ENCODE measurements around the gene HEPHL1.

HEPHL1 gene

DNA sequence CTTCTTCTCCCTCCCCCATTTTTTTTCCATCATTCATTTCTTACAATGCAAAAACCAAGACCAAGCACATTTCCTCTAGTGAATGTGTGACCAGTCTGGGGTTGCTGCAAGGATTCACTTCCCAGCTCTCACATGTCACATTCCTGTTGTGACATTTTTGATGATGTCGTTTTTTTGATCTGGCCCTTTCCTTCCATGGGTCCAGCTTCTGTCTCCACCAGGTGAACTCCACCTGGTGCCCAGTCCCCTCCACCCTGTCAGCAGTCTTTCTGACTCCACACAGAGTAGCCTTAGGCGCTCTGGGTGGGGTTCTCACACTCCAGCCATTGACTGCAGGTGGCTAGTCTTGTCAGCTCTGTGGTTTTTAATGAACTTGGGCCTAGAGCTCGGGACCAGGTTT is 123.1 kb downstream of the HEPHL1 start:
- H3K36me3 ChIP-seq (ENCODE audit: insufficient read depth, low read length), result no peaks in the 10 kb centered on the region
- H3K4me2 ChIP-seq (ENCODE audit: low read length), result no peak overlapping the region
- no peaks in the 10 kb centered on the region for H3K9me3 ChIP-seq (replicated peaks; ENCODE audit: low read length)
- no peaks in the 10 kb centered on the region for H3K27me3 ChIP-seq (ENCODE audit: control insufficient read depth, insufficient read depth, low read length)
- H3K4me3 ChIP-seq (ENCODE audit: low read length), result no peak overlapping the region
- no peak overlapping the region for H3K9ac ChIP-seq (ENCODE audit: low read depth, low read length)
- H3K4me1 ChIP-seq (ENCODE audit: control insufficient read depth, insufficient read depth, low read length), result peaks cover 35% of the 10 kb centered on the region

DNA sequence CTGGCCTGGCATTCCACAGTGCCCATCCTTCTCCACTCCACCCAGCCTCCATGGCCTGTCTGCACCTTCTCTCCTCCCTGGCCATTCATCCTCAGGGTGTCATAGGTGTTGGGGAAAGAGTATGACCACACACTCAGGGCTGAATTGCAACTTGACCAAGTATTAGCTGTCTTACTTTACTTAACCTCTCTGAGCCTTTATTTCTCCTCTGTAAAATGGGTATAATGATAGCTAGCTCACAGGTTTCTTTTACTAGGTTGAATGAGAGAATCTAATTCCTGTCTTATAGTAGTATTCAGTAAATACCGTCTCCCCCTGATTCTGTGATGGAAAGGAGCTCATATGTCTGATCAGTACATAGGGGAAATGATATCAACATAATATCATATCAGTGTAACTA is 123.5 kb downstream of the HEPHL1 start:
- Histone ChIP-seq H3K36me3 (ENCODE audit: insufficient read depth, low read length) (no peaks in the 10 kb centered on the region), H3K4me1 (ENCODE audit: control insufficient read depth, insufficient read depth, low read length) (peaks cover 40% of the 10 kb centered on the region), H3K9me3 (replicated peaks; ENCODE audit: low read length) (no peaks in the 10 kb centered on the region), H3K27me3 (ENCODE audit: control insufficient read depth, insufficient read depth, low read length) (no peaks in the 10 kb centered on the region), H3K9ac (ENCODE audit: low read depth, low read length) (no peak overlapping the region), H3K4me2 (ENCODE audit: low read length) (no peak overlapping the region), H3K4me3 (ENCODE audit: low read length) (no peak overlapping the region)

DNA sequence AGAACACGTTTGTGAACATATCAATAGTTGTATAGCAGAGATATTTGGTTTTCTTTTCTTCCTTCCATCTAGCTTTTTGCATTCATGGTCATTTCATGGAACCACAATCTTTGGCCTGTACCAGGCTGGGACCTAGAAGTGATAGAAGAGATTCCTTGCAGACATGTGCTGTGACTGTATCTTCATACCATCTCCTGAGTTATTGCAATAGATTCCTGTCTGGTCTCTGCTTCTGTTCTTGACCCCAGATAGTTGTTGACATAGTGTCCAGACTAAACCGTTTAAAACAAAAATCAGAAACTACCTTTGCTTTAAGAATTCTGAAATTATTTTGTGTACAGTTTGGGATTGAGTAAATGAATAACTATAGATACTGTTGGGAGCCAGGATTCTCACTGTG is 124.3 kb downstream of the HEPHL1 start:
- no peak overlapping the region for H3K4me2 ChIP-seq (ENCODE audit: low read length)
- H3K4me3 ChIP-seq (ENCODE audit: low read length), result no peak overlapping the region
- H3K9me3 ChIP-seq (replicated peaks; ENCODE audit: low read length), result no peaks in the 10 kb centered on the region
- no peaks in the 10 kb centered on the region for H3K27me3 ChIP-seq (ENCODE audit: control insufficient read depth, insufficient read depth, low read length)
- peaks cover 47% of the 10 kb centered on the region for H3K4me1 ChIP-seq (ENCODE audit: control insufficient read depth, insufficient read depth, low read length)
- H3K36me3 ChIP-seq (ENCODE audit: insufficient read depth, low read length), result no peaks in the 10 kb centered on the region
- H3K9ac ChIP-seq (ENCODE audit: low read depth, low read length), result no peak overlapping the region

DNA sequence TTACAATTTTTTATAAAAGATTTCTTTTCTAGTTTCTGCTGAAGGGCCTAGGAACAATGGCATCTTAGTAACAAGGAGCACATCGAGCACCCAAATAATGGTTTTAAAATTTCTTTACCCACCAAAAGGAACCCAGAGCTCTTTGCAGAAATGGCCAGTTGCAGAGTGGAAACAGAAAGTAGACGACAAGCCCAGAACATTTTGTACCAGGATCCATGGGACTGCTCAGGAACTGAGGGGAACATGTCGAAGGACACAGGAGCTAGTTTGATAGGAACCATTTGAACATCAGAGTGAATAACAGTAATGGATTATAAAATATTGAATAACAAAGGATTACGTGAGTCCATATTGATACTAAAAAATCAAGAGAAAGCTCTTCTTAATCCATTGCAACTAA is 124.8 kb downstream of the HEPHL1 start:
- Histone ChIP-seq H3K4me2 (ENCODE audit: low read length) (no peak overlapping the region), H3K36me3 (ENCODE audit: insufficient read depth, low read length) (no peaks in the 10 kb centered on the region), H3K4me3 (ENCODE audit: low read length) (no peak overlapping the region), H3K4me1 (ENCODE audit: control insufficient read depth, insufficient read depth, low read length) (peaks cover 49% of the 10 kb centered on the region), H3K9me3 (replicated peaks; ENCODE audit: low read length) (no peaks in the 10 kb centered on the region), H3K9ac (ENCODE audit: low read depth, low read length) (no peak overlapping the region), H3K27me3 (ENCODE audit: control insufficient read depth, insufficient read depth, low read length) (no peaks in the 10 kb centered on the region)

DNA sequence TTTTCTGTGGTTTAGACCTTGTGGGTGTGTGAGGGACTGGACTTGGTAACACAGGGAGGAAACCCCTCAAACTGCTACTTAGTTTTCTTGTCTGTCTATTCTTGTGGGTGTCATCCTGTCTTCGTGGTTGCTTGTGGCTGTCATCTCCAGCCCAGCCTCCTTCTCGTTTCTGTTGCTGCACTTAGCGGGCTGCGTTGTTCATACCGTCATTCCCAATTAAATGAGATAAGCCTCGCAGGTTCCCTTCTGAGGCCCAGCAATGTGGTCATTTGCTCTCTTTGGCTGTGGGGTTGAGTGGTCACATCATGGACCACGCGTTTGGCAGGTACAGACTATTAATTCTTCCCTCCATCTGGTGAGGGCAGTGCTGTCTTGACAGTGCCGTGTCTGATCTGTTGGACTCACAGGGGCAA is 126.3 kb downstream of the HEPHL1 start:
- H3K9ac ChIP-seq (ENCODE audit: low read depth, low read length), result no peak overlapping the region
- H3K27me3 ChIP-seq (ENCODE audit: control insufficient read depth, insufficient read depth, low read length), result no peaks in the 10 kb centered on the region
- peaks cover 48% of the 10 kb centered on the region for H3K4me1 ChIP-seq (ENCODE audit: control insufficient read depth, insufficient read depth, low read length)
- H3K4me3 ChIP-seq (ENCODE audit: low read length), result no peak overlapping the region
- no peak overlapping the region for H3K4me2 ChIP-seq (ENCODE audit: low read length)
- H3K9me3 ChIP-seq (replicated peaks; ENCODE audit: low read length), result no peaks in the 10 kb centered on the region
- H3K36me3 ChIP-seq (ENCODE audit: insufficient read depth, low read length), result no peaks in the 10 kb centered on the region

DNA sequence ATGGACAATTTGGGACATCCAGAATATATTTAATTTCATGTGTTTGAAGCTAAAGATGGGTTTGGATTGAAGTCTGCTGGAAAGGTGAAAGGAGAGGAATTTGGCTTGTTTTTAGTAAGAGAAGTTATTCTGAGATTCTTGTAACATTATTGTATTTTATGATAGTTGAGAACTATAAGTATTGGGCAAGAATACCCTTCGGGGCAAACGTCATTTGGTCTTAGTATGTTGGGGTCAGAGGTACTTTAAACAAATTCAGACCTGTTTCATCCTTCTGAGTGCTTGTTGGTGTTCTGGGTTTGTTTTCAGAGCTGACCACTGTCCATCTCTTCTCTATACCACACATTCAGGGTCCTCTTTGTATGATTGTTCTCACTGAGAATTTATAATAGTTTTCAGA is 127.0 kb downstream of the HEPHL1 start:
- Histone ChIP-seq H3K4me1 (ENCODE audit: control insufficient read depth, insufficient read depth, low read length) (peaks cover 47% of the 10 kb centered on the region), H3K9me3 (replicated peaks; ENCODE audit: low read length) (no peaks in the 10 kb centered on the region), H3K27me3 (ENCODE audit: control insufficient read depth, insufficient read depth, low read length) (no peaks in the 10 kb centered on the region), H3K4me3 (ENCODE audit: low read length) (no peak overlapping the region), H3K9ac (ENCODE audit: low read depth, low read length) (no peak overlapping the region), H3K36me3 (ENCODE audit: insufficient read depth, low read length) (no peaks in the 10 kb centered on the region), H3K4me2 (ENCODE audit: low read length) (no peak overlapping the region)

DNA sequence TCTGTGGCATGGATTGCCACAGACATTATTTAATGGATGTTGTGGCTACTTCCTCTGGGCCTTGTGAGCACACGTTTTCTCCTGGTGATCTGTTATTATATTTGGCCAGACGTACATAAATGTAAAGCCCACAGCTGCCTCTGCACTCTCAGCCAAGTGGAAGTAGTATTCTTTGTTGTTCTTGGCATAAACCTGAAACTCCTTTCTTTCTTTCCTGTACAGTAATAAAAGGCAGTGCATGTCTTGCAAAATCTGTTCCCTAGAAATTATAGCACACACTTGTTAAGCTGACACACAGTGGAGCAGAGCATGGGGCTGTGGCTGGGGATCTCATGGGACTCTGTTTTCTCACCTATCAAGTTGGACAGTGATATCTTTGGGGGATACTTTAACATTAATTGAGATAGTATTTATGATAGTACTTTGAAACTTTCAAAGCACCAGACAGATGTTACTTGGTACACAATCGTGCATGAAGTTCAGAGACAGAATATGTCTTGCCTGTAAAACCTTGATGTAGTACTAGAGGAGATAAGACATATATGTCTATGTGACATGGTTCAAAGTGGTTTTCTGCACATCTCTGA is 128.4 kb downstream of the HEPHL1 start:
- Histone ChIP-seq H3K36me3 (ENCODE audit: insufficient read depth, low read length) (no peaks in the 10 kb centered on the region), H3K27me3 (ENCODE audit: control insufficient read depth, insufficient read depth, low read length) (no peaks in the 10 kb centered on the region), H3K9me3 (replicated peaks; ENCODE audit: low read length) (no peaks in the 10 kb centered on the region), H3K4me1 (ENCODE audit: control insufficient read depth, insufficient read depth, low read length) (peaks cover 45% of the 10 kb centered on the region), H3K4me3 (ENCODE audit: low read length) (no peak overlapping the region), H3K9ac (ENCODE audit: low read depth, low read length) (no peak overlapping the region), H3K4me2 (ENCODE audit: low read length) (peak overlapping the region; percentile 9)

DNA sequence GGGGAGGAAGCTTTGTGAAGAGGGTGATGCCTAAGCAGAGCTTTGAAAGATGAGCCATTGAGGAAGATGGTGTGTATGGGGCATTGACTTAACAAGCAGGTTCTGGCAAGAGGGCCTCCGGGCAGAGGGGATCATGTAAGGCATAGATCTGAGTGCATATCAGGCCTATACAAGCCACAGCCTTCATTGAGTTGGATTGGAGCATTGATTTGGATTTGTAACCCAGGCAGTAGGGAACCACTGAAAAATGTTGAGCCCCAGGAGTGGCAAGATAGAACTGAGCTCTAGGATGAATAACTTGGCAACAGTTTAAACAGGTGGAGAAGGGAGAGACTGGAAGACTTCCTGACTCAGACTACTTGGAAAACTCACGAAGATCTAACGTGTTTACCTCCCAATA is 128.9 kb downstream of the HEPHL1 start:
- H3K27me3 ChIP-seq (ENCODE audit: control insufficient read depth, insufficient read depth, low read length), result no peaks in the 10 kb centered on the region
- H3K9me3 ChIP-seq (replicated peaks; ENCODE audit: low read length), result no peaks in the 10 kb centered on the region
- H3K4me1 ChIP-seq (ENCODE audit: control insufficient read depth, insufficient read depth, low read length), result peaks cover 45% of the 10 kb centered on the region
- H3K36me3 ChIP-seq (ENCODE audit: insufficient read depth, low read length), result no peaks in the 10 kb centered on the region
- H3K4me3 ChIP-seq (ENCODE audit: low read length), result no peak overlapping the region
- peak overlapping the region; percentile 9 for H3K4me2 ChIP-seq (ENCODE audit: low read length)
- no peak overlapping the region for H3K9ac ChIP-seq (ENCODE audit: low read depth, low read length)

DNA sequence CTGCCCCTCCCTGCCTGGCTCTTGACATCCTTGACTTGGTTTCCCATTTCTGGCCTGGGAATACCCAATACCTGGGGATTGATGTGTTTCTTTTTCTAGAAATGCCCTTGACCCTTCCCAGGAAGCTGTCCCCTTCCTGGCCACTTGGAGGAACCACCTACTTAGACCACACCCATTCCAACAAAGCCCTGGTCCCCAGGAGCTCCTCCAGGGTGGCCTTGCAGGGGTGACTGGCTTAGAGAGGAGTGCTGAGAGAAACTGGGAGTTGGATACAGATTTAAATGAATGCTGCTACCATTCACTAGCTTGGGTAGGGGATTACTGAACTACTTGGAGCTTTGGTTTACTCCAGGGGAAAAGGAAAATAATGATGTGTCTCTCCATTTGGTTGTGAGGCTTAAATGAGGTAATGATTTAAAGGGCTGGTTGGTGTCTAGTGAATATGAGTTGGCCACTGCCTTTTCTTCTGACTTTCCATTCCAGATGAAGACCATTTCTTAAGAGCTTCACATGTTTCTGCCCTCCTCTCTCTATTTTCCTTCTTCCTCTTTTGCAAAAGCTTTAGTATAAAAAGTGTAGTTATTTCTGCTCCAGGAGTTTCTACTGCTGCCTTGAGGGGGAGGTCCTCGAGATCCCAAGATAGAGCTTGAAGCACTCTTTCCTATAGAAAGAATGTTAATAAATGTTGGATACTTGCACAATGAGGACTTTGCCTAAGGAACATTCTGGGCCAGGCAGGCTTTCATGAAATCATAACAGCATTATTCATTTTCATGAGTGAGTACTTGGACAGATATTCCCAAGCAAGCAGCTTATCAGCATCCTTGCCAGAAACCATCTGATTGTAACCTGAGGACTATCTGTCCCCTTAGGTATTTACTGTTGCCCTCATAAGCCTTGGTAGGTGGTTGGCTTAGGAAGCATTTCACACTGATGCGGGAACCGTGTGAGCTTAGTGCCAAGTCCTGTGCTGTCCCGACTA is 129.8 kb downstream of the HEPHL1 start:
- Histone ChIP-seq H3K4me3 (ENCODE audit: low read length) (no peak overlapping the region), H3K9me3 (replicated peaks; ENCODE audit: low read length) (no peaks in the 10 kb centered on the region), H3K4me1 (ENCODE audit: control insufficient read depth, insufficient read depth, low read length) (peaks cover 45% of the 10 kb centered on the region), H3K4me2 (ENCODE audit: low read length) (no peak overlapping the region), H3K36me3 (ENCODE audit: insufficient read depth, low read length) (no peaks in the 10 kb centered on the region), H3K9ac (ENCODE audit: low read depth, low read length) (no peak overlapping the region), H3K27me3 (ENCODE audit: control insufficient read depth, insufficient read depth, low read length) (no peaks in the 10 kb centered on the region)

DNA sequence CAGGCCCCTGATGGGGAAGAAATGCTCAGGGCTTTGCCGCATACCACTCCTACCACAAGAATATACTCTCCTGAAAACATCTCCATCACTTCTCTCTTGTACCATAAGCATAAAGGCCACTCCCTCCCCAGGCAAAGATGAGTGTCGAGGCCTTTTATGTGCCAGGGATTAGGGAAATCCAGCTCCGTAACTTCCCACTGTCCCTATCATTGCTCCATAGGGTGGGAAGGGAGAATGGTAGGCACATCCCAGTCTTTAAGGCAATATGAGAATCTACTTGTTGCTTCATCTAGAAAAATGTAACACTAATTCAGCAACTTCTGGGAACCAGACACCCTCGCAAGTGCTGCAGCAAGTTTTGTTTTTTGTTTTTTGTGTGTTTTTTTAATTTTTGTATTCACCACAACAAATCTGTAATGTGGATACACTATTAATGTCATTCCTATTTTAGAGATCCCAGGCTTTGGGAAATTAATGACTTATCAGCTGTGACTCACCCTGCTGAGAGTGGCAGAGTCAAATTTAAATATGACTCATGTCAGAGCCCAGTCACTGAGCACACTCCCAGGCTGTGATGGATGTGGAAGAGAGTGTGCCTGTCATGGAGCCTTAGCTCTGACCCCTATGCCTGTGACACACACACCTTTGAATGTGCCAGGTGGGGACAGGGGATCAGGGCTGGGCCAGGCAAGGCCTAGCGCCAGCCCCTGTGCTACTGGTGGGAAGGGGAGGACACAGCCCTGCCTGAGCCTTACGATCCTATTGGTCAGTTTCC is 130.9 kb downstream of the HEPHL1 start:
- no peak overlapping the region for H3K9ac ChIP-seq (ENCODE audit: low read depth, low read length)
- peak overlapping the region; percentile 14 for H3K4me2 ChIP-seq (ENCODE audit: low read length)
- no peak overlapping the region for H3K4me3 ChIP-seq (ENCODE audit: low read length)
- no peaks in the 10 kb centered on the region for H3K9me3 ChIP-seq (replicated peaks; ENCODE audit: low read length)
- H3K4me1 ChIP-seq (ENCODE audit: control insufficient read depth, insufficient read depth, low read length), result peaks cover 45% of the 10 kb centered on the region
- no peaks in the 10 kb centered on the region for H3K27me3 ChIP-seq (ENCODE audit: control insufficient read depth, insufficient read depth, low read length)
- H3K36me3 ChIP-seq (ENCODE audit: insufficient read depth, low read length), result no peaks in the 10 kb centered on the region

DNA sequence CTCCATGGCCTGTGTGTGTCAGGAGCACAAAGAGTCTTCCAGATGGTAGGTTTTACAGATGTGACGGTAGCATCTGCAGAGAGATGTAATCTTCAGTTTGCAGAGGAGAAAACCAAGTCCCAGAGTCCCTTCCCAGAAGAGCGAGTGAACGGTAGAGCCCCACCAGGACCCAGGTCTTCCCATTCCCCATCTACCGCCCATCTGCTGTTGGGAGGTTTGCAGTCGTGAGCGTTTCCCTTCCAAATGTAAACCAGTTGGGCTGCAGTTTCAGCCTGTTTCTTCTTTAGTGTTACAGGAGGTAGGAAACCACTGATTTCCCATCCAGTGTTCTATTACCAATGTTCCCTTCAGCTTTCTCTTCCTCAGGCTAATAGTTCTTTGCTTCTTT is 131.5 kb downstream of the HEPHL1 start:
- H3K36me3 ChIP-seq (ENCODE audit: insufficient read depth, low read length), result no peaks in the 10 kb centered on the region
- H3K4me3 ChIP-seq (ENCODE audit: low read length), result no peak overlapping the region
- H3K9ac ChIP-seq (ENCODE audit: low read depth, low read length), result no peak overlapping the region
- H3K27me3 ChIP-seq (ENCODE audit: control insufficient read depth, insufficient read depth, low read length), result no peaks in the 10 kb centered on the region
- no peaks in the 10 kb centered on the region for H3K9me3 ChIP-seq (replicated peaks; ENCODE audit: low read length)
- H3K4me2 ChIP-seq (ENCODE audit: low read length), result peak overlapping the region; percentile 3
- H3K4me1 ChIP-seq (ENCODE audit: control insufficient read depth, insufficient read depth, low read length), result peaks cover 45% of the 10 kb centered on the region

Measured in skeletal muscle satellite cell (primary cell).